ENCODE data around the gene KCNN4.
"Not testable (repeated sequence)": the region's sequence is repeated elsewhere in the genome, so short reads cannot be mapped to it uniquely, and the experiment has no call there.

KCNN4 gene

GRCh38 chr19:43826787-43827754, 46.3 kb upstream of the KCNN4 start, which contains the start of gene ZNF283 (continued):
- TF ChIP-seq ZNF530 (tag by site-specific recombination; IDR thresholded peaks at IDR 0.05; ENCODE audit: low read depth), result no peak
- TF ChIP-seq ZNF24 (tag by site-specific recombination; IDR thresholded peaks at IDR 0.05), result no peak
- peak; percentile 96 for TF ChIP-seq ZBTB17 (tag by site-specific recombination; IDR thresholded peaks at IDR 0.05)
- TF ChIP-seq ZNF146 (tag by site-specific recombination; IDR thresholded peaks at IDR 0.05), result no peak
- no peak for TF ChIP-seq ZNF776 (tag by site-specific recombination; IDR thresholded peaks at IDR 0.05; ENCODE audit: borderline replicate concordance)
- no peak for TF ChIP-seq ZNF398 (tag by site-specific recombination; IDR thresholded peaks at IDR 0.05)
- TF ChIP-seq ZBTB20 (tag by site-specific recombination; IDR thresholded peaks at IDR 0.05), result peak; percentile 52; the same call in 1 of the 2 replicates

GRCh38 chr19:43824572-43824971, 43.8 kb upstream of the KCNN4 start:
- peaks cover 23% of the 10 kb centered on the region for H3K9me3 ChIP-seq (ENCODE audit: control insufficient read depth, insufficient read depth, low read depth, low read length)
- POLR2A ChIA-PET, result not testable (repeated sequence)

More at GRCh38 chr19:43824572-43824971, 43.8 kb upstream of the KCNN4 start:
- not testable (repeated sequence) for H3K4me3 ChIP-seq (ENCODE audit: low read depth, low read length); H3K27ac ChIP-seq (ENCODE audit: extremely low read depth, low read depth, low read length); H3K4me1 ChIP-seq (ENCODE audit: control insufficient read depth, insufficient read depth, low read length)
- peaks cover 15 to 17% of the 10 kb centered on the region in 2 experiments for H3K36me3 ChIP-seq (ENCODE audit: control insufficient read depth in 2 of 2, insufficient read depth in 1 of 2, low read length in 2 of 2)
- TF ChIP-seq ZNF558 (tag by site-specific recombination; IDR thresholded peaks at IDR 0.05) (peak; percentile 97), BCL6B (tag by site-specific recombination; IDR thresholded peaks at IDR 0.05) (peak; percentile 14; the same call in 1 of the 2 replicates), ZNF148 (tag by site-specific recombination; IDR thresholded peaks at IDR 0.05; ENCODE audit: borderline replicate concordance) (peak; percentile 27; the same call in 1 of the 2 replicates), YY2 (tag by site-specific recombination; IDR thresholded peaks at IDR 0.05) (0 out of 2 replicates have a peak, but pooled peaks have one; percentile 17), ZNF398 (tag by site-specific recombination; IDR thresholded peaks at IDR 0.05) (peak; percentile 36; the same call in 1 of the 2 replicates), ZBTB21 (tag by site-specific recombination; IDR thresholded peaks at IDR 0.05) (peak; percentile 47), ZNF24 (tag by site-specific recombination; IDR thresholded peaks at IDR 0.05) (peak; percentile 71; the same call in 1 of the 2 replicates), ZNF280D (tag by site-specific recombination; IDR thresholded peaks at IDR 0.05) (0 out of 2 replicates have a peak, but pooled peaks have one; percentile 26), ZNF366 (tag by site-specific recombination; conservative IDR thresholded peaks at IDR 0.05) (0 out of 2 replicates have a peak, but pooled peaks have one; percentile 11), ZNF133 (tag by site-specific recombination; IDR thresholded peaks at IDR 0.05) (peak; percentile 10; the same call in 1 of the 2 replicates), ZNF311 (tag by site-specific recombination; IDR thresholded peaks at IDR 0.05; ENCODE audit: borderline replicate concordance) (0 out of 2 replicates have a peak, but pooled peaks have one; percentile 17), ZNF664 (tag by site-specific recombination; IDR thresholded peaks at IDR 0.05) (0 out of 2 replicates have a peak, but pooled peaks have one; percentile 19), FEZF1 (tag by site-specific recombination; IDR thresholded peaks at IDR 0.05) (peak; percentile 63; the same call in 1 of the 2 replicates), ZNF335 (tag by site-specific recombination; conservative IDR thresholded peaks at IDR 0.05) (peak; percentile 49), ZNF529 (tag by site-specific recombination; IDR thresholded peaks at IDR 0.05; ENCODE audit: insufficient replicate concordance) (peak; percentile 3), ZNF621 (tag by site-specific recombination; IDR thresholded peaks at IDR 0.05) (peak; percentile 79), ZNF114 (tag by site-specific recombination; IDR thresholded peaks at IDR 0.05) (peak; percentile 53; the same call in 1 of the 2 replicates), WT1 (tag by site-specific recombination; IDR thresholded peaks at IDR 0.05) (peak; percentile 69; the same call in 1 of the 2 replicates)
- CTCF ChIA-PET, result interaction anchor here (0.7 kb wide), 1 partner anchor 38 kb away, joined by 3 read pairs; no protein-coding TSS in a partner anchor
